ENCODE data around the gene MON1A. TPM values are rescaled to one million over a fixed set of nuclear protein-coding genes. Genes with fewer than 3 reads are reported as not detected.

Gene MON1A
- total and polyA plus RNA-seq, 4 donors, result 4.6 to 9.5 (median 8.2) TPM

DNA sequence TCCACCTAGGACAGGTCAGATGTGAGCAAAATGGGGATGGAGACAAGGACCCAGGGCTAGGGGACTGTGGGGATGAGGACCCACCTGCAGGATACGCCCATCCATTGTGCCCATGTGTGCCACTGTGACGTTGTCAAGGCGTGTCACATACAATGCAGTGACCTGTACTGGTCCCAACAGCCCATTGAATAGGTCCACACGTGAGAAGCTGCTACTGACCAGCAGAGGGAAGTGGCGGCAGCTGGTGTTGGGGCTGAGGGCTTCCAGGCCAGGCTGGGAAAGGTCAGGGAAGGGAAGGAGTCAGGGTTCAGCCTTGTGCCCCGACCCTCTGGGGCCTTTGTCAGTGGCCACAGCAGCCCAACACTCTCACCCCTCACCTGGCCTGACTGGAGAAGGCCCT, 30.6 kb downstream of the MON1A start:
- H3K4me1 ChIP-seq (ENCODE audit: control insufficient read depth in 4 of 4, insufficient read depth in 4 of 4, low read length in 3 of 4), result peaks cover 0 to 6% (median 4%) of the 10 kb centered on the region in 4 donors
- WGBS, result 79% methylated on average over 6 of the region's 6 CpGs
- H3K9ac ChIP-seq (ENCODE audit: low read depth in 1 of 2, low read length in 2 of 2), result no peak overlapping the region
- no peaks in the 10 kb centered on the region for H3K9me3 ChIP-seq (ENCODE audit: control insufficient read depth in 4 of 4, low read length in 3 of 4)
- DNase-seq (ENCODE audit: low spot score), result no peak
- no peak overlapping the region for H3K27ac ChIP-seq (ENCODE audit: low read depth in 1 of 2, low read length in 2 of 2)
- no peaks in the 10 kb centered on the region for H3K36me3 ChIP-seq (ENCODE audit: control insufficient read depth in 4 of 4, insufficient read depth in 3 of 4, low read depth in 1 of 4, low read length in 3 of 4)
- H3K27me3 ChIP-seq (ENCODE audit: control insufficient read depth in 4 of 4, insufficient read depth in 4 of 4, low read length in 3 of 4), result no peaks in the 10 kb centered on the region
- H3K4me3 ChIP-seq (ENCODE audit: low read depth in 1 of 3, low read length in 3 of 3), result no peak overlapping the region
- no peak for TF ChIP-seq MAX (IDR thresholded peaks at IDR 0.05)
- no peak for TF ChIP-seq TAF1 (conservative IDR thresholded peaks at IDR 0.05)
- no peak for TF ChIP-seq SP1 (IDR thresholded peaks at IDR 0.05)
- no peak for TF ChIP-seq HNF4A (conservative IDR thresholded peaks at IDR 0.05)
- TF ChIP-seq, protein P1, sequence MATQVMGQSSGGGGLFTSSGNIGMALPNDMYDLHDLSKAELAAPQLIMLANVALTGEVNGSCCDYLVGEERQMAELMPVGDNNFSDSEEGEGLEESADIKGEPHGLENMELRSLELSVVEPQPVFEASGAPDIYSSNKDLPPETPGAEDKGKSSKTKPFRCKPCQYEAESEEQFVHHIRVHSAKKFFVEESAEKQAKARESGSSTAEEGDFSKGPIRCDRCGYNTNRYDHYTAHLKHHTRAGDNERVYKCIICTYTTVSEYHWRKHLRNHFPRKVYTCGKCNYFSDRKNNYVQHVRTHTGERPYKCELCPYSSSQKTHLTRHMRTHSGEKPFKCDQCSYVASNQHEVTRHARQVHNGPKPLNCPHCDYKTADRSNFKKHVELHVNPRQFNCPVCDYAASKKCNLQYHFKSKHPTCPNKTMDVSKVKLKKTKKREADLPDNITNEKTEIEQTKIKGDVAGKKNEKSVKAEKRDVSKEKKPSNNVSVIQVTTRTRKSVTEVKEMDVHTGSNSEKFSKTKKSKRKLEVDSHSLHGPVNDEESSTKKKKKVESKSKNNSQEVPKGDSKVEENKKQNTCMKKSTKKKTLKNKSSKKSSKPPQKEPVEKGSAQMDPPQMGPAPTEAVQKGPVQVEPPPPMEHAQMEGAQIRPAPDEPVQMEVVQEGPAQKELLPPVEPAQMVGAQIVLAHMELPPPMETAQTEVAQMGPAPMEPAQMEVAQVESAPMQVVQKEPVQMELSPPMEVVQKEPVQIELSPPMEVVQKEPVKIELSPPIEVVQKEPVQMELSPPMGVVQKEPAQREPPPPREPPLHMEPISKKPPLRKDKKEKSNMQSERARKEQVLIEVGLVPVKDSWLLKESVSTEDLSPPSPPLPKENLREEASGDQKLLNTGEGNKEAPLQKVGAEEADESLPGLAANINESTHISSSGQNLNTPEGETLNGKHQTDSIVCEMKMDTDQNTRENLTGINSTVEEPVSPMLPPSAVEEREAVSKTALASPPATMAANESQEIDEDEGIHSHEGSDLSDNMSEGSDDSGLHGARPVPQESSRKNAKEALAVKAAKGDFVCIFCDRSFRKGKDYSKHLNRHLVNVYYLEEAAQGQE (IDR thresholded peaks at IDR 0.05), result no peak

DNA sequence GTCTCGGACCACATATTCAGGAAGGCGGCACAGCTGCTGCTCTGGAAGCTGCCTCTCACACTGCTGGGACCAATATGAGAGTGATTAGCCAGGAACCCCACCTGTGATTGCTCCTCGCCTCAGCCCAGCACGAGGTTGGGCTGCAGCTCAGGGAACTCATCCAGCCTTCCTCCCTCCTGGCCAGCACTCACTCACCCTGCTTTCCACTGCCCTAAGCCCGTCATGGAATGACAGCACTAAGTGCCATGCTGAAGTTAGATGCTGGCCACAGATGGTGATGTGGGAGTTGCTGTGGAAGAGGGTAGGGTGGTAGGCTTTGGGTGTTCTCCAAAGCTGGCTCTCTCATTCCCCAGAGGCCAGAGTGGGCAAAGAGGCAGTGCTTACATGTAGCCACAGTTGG, 33.3 kb downstream of the MON1A start:
- H3K36me3 ChIP-seq (ENCODE audit: control insufficient read depth in 4 of 4, insufficient read depth in 3 of 4, low read depth in 1 of 4, low read length in 3 of 4), result no peaks in the 10 kb centered on the region
- no peak overlapping the region for H3K4me3 ChIP-seq (ENCODE audit: low read depth in 1 of 3, low read length in 3 of 3)
- H3K27ac ChIP-seq (ENCODE audit: low read depth in 1 of 2, low read length in 2 of 2), result no peak overlapping the region
- H3K27me3 ChIP-seq (ENCODE audit: control insufficient read depth in 4 of 4, insufficient read depth in 4 of 4, low read length in 3 of 4), result no peaks in the 10 kb centered on the region
- WGBS, result 91% methylated on average over 5 of the region's 5 CpGs
- H3K4me1 ChIP-seq (ENCODE audit: control insufficient read depth in 4 of 4, insufficient read depth in 4 of 4, low read length in 3 of 4), result no peaks in the 10 kb centered on the region
- no peak overlapping the region for H3K9ac ChIP-seq (ENCODE audit: low read depth in 1 of 2, low read length in 2 of 2)
- no peak for DNase-seq (ENCODE audit: low spot score)
- no peaks in the 10 kb centered on the region for H3K9me3 ChIP-seq (ENCODE audit: control insufficient read depth in 4 of 4, low read length in 3 of 4)
- TF ChIP-seq, protein P1 (IDR thresholded peaks at IDR 0.05), result no peak
- TF ChIP-seq RAD21 (IDR thresholded peaks at IDR 0.05) (no peak), HNF4G (IDR thresholded peaks at IDR 0.05) (no peak), MAX (IDR thresholded peaks at IDR 0.05) (no peak)

GRCh38 chr3:49895791-49896190, 33.8 kb downstream of the MON1A start:
- 97% methylated on average over 9 of the region's 9 CpGs for WGBS
- TF ChIP-seq TAF1 (conservative IDR thresholded peaks at IDR 0.05) (no peak), FOXA1 (IDR thresholded peaks at IDR 0.05) (no peak), FOXA2 (IDR thresholded peaks at IDR 0.05) (no peak), RXRA (IDR thresholded peaks at IDR 0.05) (no peak), NR2F2 (IDR thresholded peaks at IDR 0.05) (no peak), HNF4A (conservative IDR thresholded peaks at IDR 0.05) (no peak), ATF3 (IDR thresholded peaks at IDR 0.05) (no peak), GABPA (IDR thresholded peaks at IDR 0.05 in 1 of 2, conservative IDR thresholded peaks at IDR 0.05 in 1 of 2) (no peak), EGR1 (IDR thresholded peaks at IDR 0.05; ENCODE audit: low read depth in 2 of 2) (no peak)
- TF ChIP-seq, protein P1 (IDR thresholded peaks at IDR 0.05), result no peak

More at GRCh38 chr3:49895791-49896190, 33.8 kb downstream of the MON1A start:
- Histone ChIP-seq H3K36me3 (ENCODE audit: control insufficient read depth in 4 of 4, insufficient read depth in 3 of 4, low read depth in 1 of 4, low read length in 3 of 4) (no peaks in the 10 kb centered on the region), H3K4me1 (ENCODE audit: control insufficient read depth in 4 of 4, insufficient read depth in 4 of 4, low read length in 3 of 4) (no peaks in the 10 kb centered on the region), H3K9me3 (ENCODE audit: control insufficient read depth in 4 of 4, low read length in 3 of 4) (no peaks in the 10 kb centered on the region), H3K4me3 (ENCODE audit: low read depth in 1 of 3, low read length in 3 of 3) (no peak overlapping the region), H3K9ac (ENCODE audit: low read depth in 1 of 2, low read length in 2 of 2) (no peak overlapping the region), H3K27me3 (ENCODE audit: control insufficient read depth in 4 of 4, insufficient read depth in 4 of 4, low read length in 3 of 4) (no peaks in the 10 kb centered on the region), H3K27ac (ENCODE audit: low read depth in 1 of 2, low read length in 2 of 2) (no peak overlapping the region)
- no peak for DNase-seq (ENCODE audit: low spot score)

All from liver (tissue), 9 donors.